SH-SY5Y (cell line): ENCODE data around the gene ID3.
A peak's percentile ranks its signal among the peaks of the same experiment; 100 is the strongest.

Experiments used
- GATA2 ChIP-seq: IDR thresholded peaks from 2 replicates; pipeline ENCODE4 v1.6.1; 2011; ENCODE audit warnings: mild to moderate bottlenecking, low read depth, low read length
- GATA3 ChIP-seq: IDR thresholded peaks from 2 replicates; pipeline ENCODE4 v1.6.1; 2011; ENCODE audit warnings: low read depth, mild to moderate bottlenecking, low read length, moderate library complexity

DNA sequence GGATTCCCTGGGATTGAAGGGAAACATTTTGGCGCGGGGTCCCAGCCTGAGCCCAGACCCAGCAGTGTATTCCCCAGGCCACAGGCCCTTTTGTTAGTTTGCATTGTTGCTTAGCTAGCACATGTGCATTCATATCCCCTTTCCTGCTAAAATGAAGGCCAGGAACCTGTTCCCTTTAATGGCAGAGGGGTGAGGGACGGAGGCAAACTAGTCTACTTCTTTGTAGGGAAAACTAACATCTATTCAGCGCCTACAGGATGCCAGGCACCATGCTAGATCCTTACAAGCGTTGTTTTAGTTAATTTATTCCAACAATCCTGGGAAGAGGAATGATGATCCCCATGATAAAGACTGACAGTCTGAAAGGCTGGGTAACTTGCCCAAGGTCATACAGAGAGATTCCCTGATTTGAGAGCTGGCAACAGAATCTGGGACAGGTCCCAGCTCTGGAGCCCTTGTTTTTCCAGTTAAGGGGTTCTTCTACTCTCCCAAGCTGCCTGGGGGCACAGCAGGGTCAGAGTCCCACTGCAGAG, 27.7 kb downstream of the ID3 start:
- TF ChIP-seq GATA2 (peak; percentile 93), GATA3 (peak; percentile 88)
